Activated T-cell treated with anti-CD3 and anti-CD28 coated beads, Interleukin-2, amount 50 U/mL, for 24 hours (primary cell): ENCODE results near the gene RBFOX1.
"Not testable (repeated sequence)": the region's sequence is repeated elsewhere in the genome, so short reads cannot be mapped to it uniquely, and the experiment has no call there.

Source experiments
- DNase-seq: peaks from one replicate; pipeline ENCODE4 v3.0.0-alpha.2; 2020
- H3K27ac Mint-ChIP-seq: 2 replicates; pipeline ENCODE4 v1.8.0; 2020; ENCODE audit warnings: mild to moderate bottlenecking, mixed read lengths
- H3K27me3 Mint-ChIP-seq: 2 replicates; pipeline ENCODE4 v1.8.0; 2020; ENCODE audit warnings: mixed read lengths
- H3K36me3 Mint-ChIP-seq: 2 replicates; pipeline ENCODE4 v1.8.0; 2020; ENCODE audit warnings: low read depth, mixed read lengths
- H3K4me1 Mint-ChIP-seq: 2 replicates; pipeline ENCODE4 v1.8.0; 2020; ENCODE audit warnings: low read depth, mixed read lengths
- H3K4me3 Mint-ChIP-seq: 2 replicates; pipeline ENCODE4 v1.8.0; 2020; ENCODE audit warnings: mild to moderate bottlenecking, moderate library complexity, mixed read lengths
- H3K9me3 Mint-ChIP-seq: 2 replicates; pipeline ENCODE4 v1.8.0; 2020; ENCODE audit warnings: mixed read lengths

RBFOX1 gene

DNA sequence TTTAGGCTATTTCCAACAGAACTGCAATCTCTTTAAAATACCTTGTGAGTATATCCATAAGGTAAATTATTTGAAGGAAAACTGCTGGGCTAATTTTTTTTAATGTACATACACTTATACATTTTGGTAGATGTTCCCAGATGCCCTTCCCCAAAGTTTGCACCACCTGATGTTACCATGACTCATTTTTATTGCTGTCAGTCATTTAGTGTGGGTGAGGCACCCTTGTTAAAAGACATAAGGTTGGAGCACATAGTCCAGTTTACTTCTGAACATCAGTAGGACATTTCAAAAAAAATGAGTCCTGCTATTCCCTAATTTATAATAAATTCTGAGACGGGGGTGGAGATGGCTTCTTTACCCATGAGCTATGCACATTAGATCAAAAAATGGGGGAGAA, 138.6 kb downstream of the RBFOX1 start:
- Mint-ChIP-seq H3K27me3 (no peaks in the 10 kb centered on the region), H3K36me3 (no peaks in the 10 kb centered on the region), H3K4me1 (no peaks in the 10 kb centered on the region), H3K27ac (no peak overlapping the region), H3K9me3 (peaks cover 31% of the 10 kb centered on the region), H3K4me3 (no peak overlapping the region)
- no peak for DNase-seq

GRCh38 chr16:7482032-7482431, 149.4 kb downstream of the RBFOX1 start:
- H3K27ac Mint-ChIP-seq, result no peak overlapping the region
- peaks cover 2% of the 10 kb centered on the region for H3K9me3 Mint-ChIP-seq
- no peaks in the 10 kb centered on the region for H3K4me1 Mint-ChIP-seq

GRCh38 chr16:7482596-7483290, 150.1 kb downstream of the RBFOX1 start:
- DNase-seq, result no peak
- H3K27ac Mint-ChIP-seq, result no peak overlapping the region
- H3K4me1 Mint-ChIP-seq, result no peaks in the 10 kb centered on the region
- no peaks in the 10 kb centered on the region for H3K36me3 Mint-ChIP-seq
- H3K9me3 Mint-ChIP-seq, result peaks cover 7% of the 10 kb centered on the region
- no peak overlapping the region for H3K4me3 Mint-ChIP-seq
- H3K27me3 Mint-ChIP-seq, result no peaks in the 10 kb centered on the region

More at GRCh38 chr16:7482032-7482431, 149.4 kb downstream of the RBFOX1 start:
- H3K4me3 Mint-ChIP-seq, result no peak overlapping the region
- no peak for DNase-seq
- no peaks in the 10 kb centered on the region for H3K36me3 Mint-ChIP-seq
- no peaks in the 10 kb centered on the region for H3K27me3 Mint-ChIP-seq

DNA sequence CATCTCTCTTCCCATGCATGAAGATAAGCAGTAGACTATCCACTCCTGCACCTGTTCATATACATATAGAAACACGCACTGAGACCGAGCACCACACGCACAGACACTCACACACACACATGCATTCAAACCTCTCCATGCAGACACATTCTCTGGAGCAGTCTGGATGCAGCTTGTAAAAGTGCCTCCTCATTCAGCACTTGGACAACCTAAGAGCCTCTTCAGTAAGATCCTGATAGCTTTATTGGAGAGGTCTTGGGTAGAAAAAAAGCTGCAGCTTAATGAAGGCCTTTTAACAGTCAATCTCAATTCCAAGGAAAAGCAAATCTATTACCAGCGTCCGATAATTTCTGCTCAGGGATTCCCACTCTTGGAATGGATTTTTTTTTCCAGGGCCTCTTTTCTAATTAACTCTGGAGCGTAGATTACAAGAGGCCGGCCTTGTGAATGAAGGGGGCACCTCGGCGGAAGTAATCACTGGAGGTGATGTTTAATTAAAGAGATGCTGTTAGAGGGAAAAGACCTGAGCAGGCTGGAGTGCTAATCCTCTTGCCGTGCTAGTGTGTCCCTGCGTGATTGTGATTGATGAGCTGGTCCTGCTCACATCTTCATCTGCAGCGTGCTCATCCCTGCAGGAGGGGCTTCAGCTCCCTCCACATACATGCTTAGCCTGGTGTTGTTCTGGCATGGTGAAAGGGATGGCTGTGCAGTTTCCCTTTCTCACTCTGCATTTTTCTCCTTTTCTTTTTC, 155.1 kb downstream of the RBFOX1 start:
- no peaks in the 10 kb centered on the region for H3K27me3 Mint-ChIP-seq
- H3K4me3 Mint-ChIP-seq, result no peak overlapping the region
- no peak for DNase-seq
- no peaks in the 10 kb centered on the region for H3K4me1 Mint-ChIP-seq
- no peak overlapping the region for H3K27ac Mint-ChIP-seq
- no peaks in the 10 kb centered on the region for H3K36me3 Mint-ChIP-seq
- peaks cover 16% of the 10 kb centered on the region for H3K9me3 Mint-ChIP-seq

- Mint-ChIP-seq H3K27me3 (no peaks in the 10 kb centered on the region), H3K9me3 (peaks cover 22% of the 10 kb centered on the region), H3K4me3 (no peak overlapping the region), H3K27ac (no peak overlapping the region), H3K4me1 (no peaks in the 10 kb centered on the region), H3K36me3 (no peaks in the 10 kb centered on the region)
- DNase-seq, result no peak
These were observed 159.5 kb downstream of the RBFOX1 start for GRCh38 chr16:7492122-7492521.

- Mint-ChIP-seq H3K27ac (no peak overlapping the region), H3K36me3 (no peaks in the 10 kb centered on the region), H3K9me3 (peaks cover 17% of the 10 kb centered on the region), H3K4me1 (no peaks in the 10 kb centered on the region), H3K27me3 (no peaks in the 10 kb centered on the region), H3K4me3 (no peak overlapping the region)
- DNase-seq, result no peak
These were observed 160.5 kb downstream of the RBFOX1 start for GRCh38 chr16:7493133-7493532.

DNA sequence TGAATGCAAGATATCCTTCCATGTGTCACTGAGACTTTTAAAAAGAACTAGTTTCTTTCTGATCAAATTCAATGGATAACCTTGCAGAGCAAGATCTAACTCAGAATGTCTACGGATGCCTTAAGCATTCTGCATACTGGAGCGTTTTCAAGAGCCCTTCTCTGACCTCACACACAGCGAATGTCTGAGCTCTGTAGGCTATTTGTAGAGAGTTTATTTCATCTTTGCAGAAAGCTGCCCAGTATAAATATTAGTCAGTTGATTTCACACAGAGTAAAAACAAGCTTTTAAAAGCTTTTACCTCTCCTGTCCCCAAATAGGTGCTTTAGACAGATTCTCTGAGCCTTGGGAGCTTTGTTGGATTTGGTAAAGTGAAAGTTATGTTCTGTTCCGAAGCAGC, 165.0 kb downstream of the RBFOX1 start:
- no peaks in the 10 kb centered on the region for H3K27me3 Mint-ChIP-seq
- no peak overlapping the region for H3K4me3 Mint-ChIP-seq
- peaks cover 25% of the 10 kb centered on the region for H3K9me3 Mint-ChIP-seq
- no peak for DNase-seq
- no peaks in the 10 kb centered on the region for H3K4me1 Mint-ChIP-seq
- no peaks in the 10 kb centered on the region for H3K36me3 Mint-ChIP-seq
- no peak overlapping the region for H3K27ac Mint-ChIP-seq

DNA sequence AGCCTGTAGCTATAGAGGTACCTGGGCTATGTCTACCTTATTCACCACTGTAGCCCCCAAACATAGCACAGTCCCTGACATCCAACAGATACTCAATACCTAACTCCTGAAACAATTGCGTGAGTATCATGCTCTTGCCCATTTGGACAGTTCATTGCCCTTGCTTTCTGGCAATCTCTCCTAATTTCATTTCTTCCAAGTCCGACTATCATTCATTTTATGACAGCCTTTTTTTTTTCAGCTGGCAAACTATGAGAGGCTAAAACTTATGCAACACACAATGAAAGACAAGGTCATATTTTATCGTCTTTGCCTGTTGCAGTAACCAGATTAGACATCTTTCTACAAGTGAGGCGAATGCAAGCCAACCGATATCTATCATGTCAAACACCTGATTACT, 169.2 kb downstream of the RBFOX1 start:
- H3K4me1 Mint-ChIP-seq, result no peaks in the 10 kb centered on the region
- H3K27ac Mint-ChIP-seq, result no peak overlapping the region
- H3K36me3 Mint-ChIP-seq, result no peaks in the 10 kb centered on the region

DNA sequence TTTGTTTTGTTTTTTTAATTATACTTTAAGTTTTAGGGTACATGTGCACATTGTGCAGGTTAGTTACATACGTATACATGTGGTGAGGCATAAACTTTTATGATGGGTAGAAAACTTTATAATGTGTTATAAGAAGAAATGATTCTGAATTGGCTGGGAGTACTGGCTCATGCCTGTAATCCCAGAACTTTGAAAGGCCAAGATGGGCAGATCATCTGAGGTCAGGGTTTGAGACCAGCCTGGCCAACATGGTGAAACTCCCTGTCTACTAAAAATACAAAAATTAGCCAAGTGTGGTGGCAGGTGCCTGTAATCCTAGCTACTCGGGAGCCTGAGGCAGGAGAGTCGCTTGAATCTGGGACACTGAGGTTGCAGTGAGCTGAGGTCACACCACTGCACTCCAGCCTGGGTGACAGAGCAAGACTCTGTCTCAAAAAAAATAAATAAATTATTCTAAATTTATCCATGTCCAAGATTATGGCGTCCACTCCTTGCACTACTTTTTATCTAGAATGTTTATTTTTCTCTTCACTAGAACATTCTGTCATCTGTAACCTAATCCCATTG, 170.0 kb downstream of the RBFOX1 start:
- not testable (repeated sequence) for DNase-seq, H3K4me1 Mint-ChIP-seq, H3K4me3 Mint-ChIP-seq, H3K27ac Mint-ChIP-seq, H3K36me3 Mint-ChIP-seq, H3K27me3 Mint-ChIP-seq
- peaks cover 19% of the 10 kb centered on the region for H3K9me3 Mint-ChIP-seq

More for the DNA sequence above, 169.2 kb downstream of the RBFOX1 start:
- peaks cover 22% of the 10 kb centered on the region for H3K9me3 Mint-ChIP-seq
- no peaks in the 10 kb centered on the region for H3K27me3 Mint-ChIP-seq
- no peak for DNase-seq
- H3K4me3 Mint-ChIP-seq, result no peak overlapping the region

DNA sequence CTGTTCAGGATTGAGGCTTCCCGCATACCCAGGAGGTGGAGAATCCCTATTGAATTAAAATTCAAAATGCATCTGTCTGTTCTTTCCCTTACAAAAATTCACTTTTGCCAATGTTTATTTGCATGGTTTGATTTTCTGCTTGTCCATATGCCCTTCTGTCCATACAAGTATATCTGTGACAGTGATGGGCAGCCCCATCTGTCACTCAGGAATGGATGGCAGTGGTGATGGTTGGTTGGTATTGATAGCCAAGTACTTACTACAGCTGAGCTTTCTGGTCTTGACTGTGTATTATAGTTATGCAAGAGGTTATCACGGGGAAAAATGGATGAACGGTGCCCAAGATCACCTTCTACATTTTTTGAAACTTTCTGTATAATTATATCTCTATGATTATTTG, 171.0 kb downstream of the RBFOX1 start:
- Mint-ChIP-seq H3K36me3 (no peaks in the 10 kb centered on the region), H3K27me3 (no peaks in the 10 kb centered on the region), H3K9me3 (peaks cover 21% of the 10 kb centered on the region), H3K27ac (no peak overlapping the region), H3K4me1 (no peaks in the 10 kb centered on the region), H3K4me3 (no peak overlapping the region)
- DNase-seq, result no peak

- Mint-ChIP-seq H3K27ac (no peak overlapping the region), H3K4me3 (no peak overlapping the region), H3K9me3 (peaks cover 23% of the 10 kb centered on the region), H3K27me3 (no peaks in the 10 kb centered on the region), H3K36me3 (no peaks in the 10 kb centered on the region), H3K4me1 (no peaks in the 10 kb centered on the region)
- DNase-seq, result no peak
These were observed 172.2 kb downstream of the RBFOX1 start for GRCh38 chr16:7504844-7505243.

DNA sequence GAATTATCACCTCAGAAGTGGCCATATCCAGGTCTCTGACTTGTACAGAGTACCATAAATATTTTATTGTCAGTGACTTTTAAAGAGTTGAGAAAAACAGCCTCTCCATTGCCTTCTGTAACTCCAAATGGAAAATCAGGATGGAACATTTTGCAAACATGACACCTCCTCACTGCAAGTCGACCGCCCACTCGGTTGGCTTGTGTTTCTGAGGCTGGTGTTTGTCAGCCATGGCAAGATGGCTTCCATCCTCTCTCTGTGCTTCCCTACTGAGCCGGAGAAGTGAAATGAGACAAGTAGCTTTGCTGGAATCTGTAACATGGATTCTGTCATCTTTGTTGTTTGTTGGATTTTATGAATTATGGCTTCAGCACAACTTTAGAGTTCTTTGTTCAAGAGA, 172.8 kb downstream of the RBFOX1 start:
- Mint-ChIP-seq H3K4me3 (no peak overlapping the region), H3K36me3 (no peaks in the 10 kb centered on the region), H3K27ac (no peak overlapping the region), H3K4me1 (no peaks in the 10 kb centered on the region), H3K27me3 (no peaks in the 10 kb centered on the region), H3K9me3 (peaks cover 28% of the 10 kb centered on the region)
- DNase-seq, result no peak

DNA sequence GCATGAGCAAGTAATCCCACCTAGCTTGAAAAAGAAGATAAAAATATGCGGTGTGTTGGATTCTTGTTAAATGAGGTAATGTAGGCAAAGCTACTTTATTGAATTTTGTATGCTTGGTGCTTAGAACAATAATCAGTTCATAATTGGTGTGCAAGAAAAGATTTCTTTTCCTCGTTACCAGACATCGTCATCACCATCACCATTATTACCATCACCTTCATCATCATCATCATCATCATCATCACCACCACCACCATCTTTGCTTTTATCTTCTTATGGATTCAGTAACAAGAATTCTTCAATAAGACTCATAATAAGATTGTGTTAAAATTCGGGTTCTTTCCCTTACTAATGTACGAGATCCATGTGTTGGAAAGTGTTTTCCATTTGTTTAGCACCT, 173.7 kb downstream of the RBFOX1 start:
- Mint-ChIP-seq H3K36me3 (no peaks in the 10 kb centered on the region), H3K9me3 (peaks cover 22% of the 10 kb centered on the region), H3K27me3 (no peaks in the 10 kb centered on the region), H3K4me1 (no peaks in the 10 kb centered on the region), H3K4me3 (no peak overlapping the region), H3K27ac (no peak overlapping the region)
- no peak for DNase-seq

DNA sequence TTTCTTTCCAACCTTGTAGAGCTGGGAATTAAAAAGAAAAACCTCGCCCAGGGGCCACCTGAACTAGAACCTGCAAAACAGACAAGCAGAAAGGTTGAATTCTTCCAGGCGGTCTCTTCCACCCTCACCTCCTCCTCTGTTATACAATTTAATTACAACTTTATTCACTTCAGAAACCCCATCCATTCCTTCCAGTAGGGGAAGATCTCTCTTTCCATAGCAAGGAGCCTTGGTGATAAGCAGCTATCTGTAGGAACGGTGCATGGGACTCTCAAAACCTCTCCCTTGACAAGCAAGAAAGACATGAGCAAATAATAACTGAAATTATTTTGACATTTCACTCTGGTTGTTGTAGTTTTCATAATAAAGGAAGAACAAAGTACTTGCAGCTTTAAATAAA, 176.0 kb downstream of the RBFOX1 start:
- Mint-ChIP-seq H3K4me1 (no peaks in the 10 kb centered on the region), H3K36me3 (no peaks in the 10 kb centered on the region), H3K27ac (no peak overlapping the region), H3K4me3 (no peak overlapping the region), H3K27me3 (no peaks in the 10 kb centered on the region), H3K9me3 (peaks cover 15% of the 10 kb centered on the region)
- DNase-seq, result no peak

GRCh38 chr16:7509963-7510601, 177.4 kb downstream of the RBFOX1 start:
- peaks cover 18% of the 10 kb centered on the region for H3K9me3 Mint-ChIP-seq
- H3K4me3 Mint-ChIP-seq, result no peak overlapping the region
- no peaks in the 10 kb centered on the region for H3K27me3 Mint-ChIP-seq
- no peaks in the 10 kb centered on the region for H3K4me1 Mint-ChIP-seq
- H3K27ac Mint-ChIP-seq, result no peak overlapping the region
- DNase-seq, result no peak
- H3K36me3 Mint-ChIP-seq, result no peaks in the 10 kb centered on the region
